ENCODE measurements around the gene ATG12.
A peak's percentile ranks its signal among the peaks of the same experiment; 100 is the strongest.
"Not testable (repeated sequence)": the region's sequence is repeated elsewhere in the genome, so short reads cannot be mapped to it uniquely, and the experiment has no call there.

ATG12 gene

DNA sequence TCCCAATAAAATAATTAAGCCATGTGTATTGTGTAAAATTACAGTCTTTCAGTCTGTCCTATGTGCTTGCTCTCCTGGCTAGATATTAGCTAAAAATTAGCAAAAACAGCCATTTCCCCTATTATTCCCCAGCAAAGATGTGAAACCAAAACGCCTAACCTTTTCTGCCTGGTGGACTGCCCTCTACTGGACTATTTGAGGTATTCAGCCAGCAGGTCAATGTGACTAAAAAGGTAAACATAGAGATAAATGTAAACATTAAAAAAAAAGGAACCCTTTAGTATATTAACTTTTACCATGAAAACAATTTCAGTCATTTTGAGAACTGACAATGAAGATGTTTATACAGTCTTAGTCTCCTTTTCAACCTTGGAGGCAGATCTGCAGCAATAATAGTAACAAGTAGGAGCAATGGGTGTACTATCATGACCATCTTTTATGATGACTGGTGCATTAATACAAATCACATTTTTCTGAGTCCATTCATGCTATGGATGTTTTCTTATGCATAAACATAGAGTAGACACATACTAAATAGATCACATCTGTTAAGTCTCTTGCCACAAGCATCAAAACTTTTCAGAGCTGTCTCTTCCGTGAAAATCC lies 10.1 kb downstream of the ATG12 start:
- H3K4me3 ChIP-seq (replicated peaks; ENCODE audit: low read depth, low read length), result no peak overlapping the region
- TF ChIP-seq CTCF (IDR thresholded peaks at IDR 0.05; ENCODE audit: low read depth, low read length, missing control alignments), result peak; percentile 84
- no peak for DNase-seq (ENCODE audit: extremely low read depth, low read depth)

GRCh38 chr5:115829913-115830312 lies 11.5 kb downstream of the ATG12 start:
- no peak for TF ChIP-seq CTCF (IDR thresholded peaks at IDR 0.05; ENCODE audit: low read depth, low read length, missing control alignments)
- no peak for DNase-seq (ENCODE audit: extremely low read depth, low read depth)

DNA sequence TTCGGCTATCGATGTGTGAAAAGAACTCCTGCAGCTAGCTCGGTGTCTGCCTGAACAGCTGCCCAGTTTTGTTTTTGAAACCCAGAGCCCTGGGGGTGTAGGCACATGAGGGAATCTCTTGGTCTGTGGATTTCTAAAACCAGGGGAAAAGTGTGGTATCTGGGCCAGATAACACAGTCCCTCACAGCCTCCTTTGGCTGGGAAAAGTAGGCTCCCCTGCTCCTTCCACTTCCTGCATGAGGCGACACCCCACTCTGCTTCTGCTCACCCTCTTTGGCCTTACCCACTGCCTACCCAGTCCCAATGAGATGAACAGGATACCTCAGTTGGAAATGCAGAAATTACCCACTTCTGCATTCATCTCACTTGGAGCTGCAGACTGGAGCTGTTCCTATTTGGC lies 15.4 kb downstream of the ATG12 start:
- no peak for TF ChIP-seq CTCF (IDR thresholded peaks at IDR 0.05; ENCODE audit: low read depth, low read length, missing control alignments)
- H3K4me3 ChIP-seq (replicated peaks; ENCODE audit: low read depth, low read length), result no peak overlapping the region
- DNase-seq (ENCODE audit: extremely low read depth, low read depth), result no peak

More at GRCh38 chr5:115829913-115830312, 11.5 kb downstream of the ATG12 start:
- no peak overlapping the region for H3K4me3 ChIP-seq (replicated peaks; ENCODE audit: low read depth, low read length)

DNA sequence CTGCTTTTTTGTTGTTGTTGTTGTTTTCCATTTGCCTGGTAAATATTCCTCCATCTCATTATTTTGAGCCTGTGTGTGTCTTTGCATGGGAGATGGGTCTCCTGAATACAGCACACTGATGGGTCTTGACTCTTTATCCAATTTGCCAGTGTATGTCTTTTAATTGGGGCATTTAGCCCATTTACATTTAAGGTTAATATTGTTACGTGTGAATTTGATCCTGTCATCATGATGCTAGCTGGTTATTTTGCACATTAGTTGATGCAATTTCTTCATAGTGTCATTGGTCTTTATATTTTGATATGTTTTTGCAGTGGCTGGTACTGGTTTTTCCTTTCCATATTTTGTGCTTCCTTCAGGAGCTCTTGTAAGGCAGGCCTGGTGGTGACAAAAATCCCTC lies 16.4 kb downstream of the ATG12 start:
- not testable (repeated sequence) for DNase-seq (ENCODE audit: extremely low read depth, low read depth); H3K4me3 ChIP-seq (replicated peaks; ENCODE audit: low read depth, low read length)

GRCh38 chr5:115820846-115821245 lies 20.5 kb downstream of the ATG12 start:
- no peak overlapping the region for H3K4me3 ChIP-seq (replicated peaks; ENCODE audit: low read depth, low read length)
- no peak for DNase-seq (ENCODE audit: extremely low read depth, low read depth)

GRCh38 chr5:115818821-115819220 lies 22.5 kb downstream of the ATG12 start:
- H3K4me3 ChIP-seq (replicated peaks; ENCODE audit: low read depth, low read length), result no peak overlapping the region
- no peak for DNase-seq (ENCODE audit: extremely low read depth, low read depth)
- TF ChIP-seq CTCF (IDR thresholded peaks at IDR 0.05; ENCODE audit: low read depth, low read length, missing control alignments), result no peak

More at GRCh38 chr5:115820846-115821245, 20.5 kb downstream of the ATG12 start:
- no peak for TF ChIP-seq CTCF (IDR thresholded peaks at IDR 0.05; ENCODE audit: low read depth, low read length, missing control alignments)

- DNase-seq (ENCODE audit: extremely low read depth, low read depth), result no peak
- TF ChIP-seq CTCF (IDR thresholded peaks at IDR 0.05; ENCODE audit: low read depth, low read length, missing control alignments), result no peak
- no peak overlapping the region for H3K4me3 ChIP-seq (replicated peaks; ENCODE audit: low read depth, low read length)
These were observed 24.0 kb downstream of the ATG12 start for GRCh38 chr5:115817386-115817785.

All from HFF-Myc (cell line).